Muscle layer of duodenum (tissue), 2 donors: Measurements from ENCODE around the gene MRPS23.

Experiments used
- H3K27ac ChIP-seq: one replicate; pipeline ENCODE4 v1.7.0; 2013; ENCODE audit warnings: mild to moderate bottlenecking, low read length
- H3K27me3 ChIP-seq: one replicate; pipeline ENCODE4 v1.7.0; 2013; ENCODE audit warnings: low read depth, mild to moderate bottlenecking, control low read depth, low read length
- H3K36me3 ChIP-seq, 2 donors: one replicate each; pipeline ENCODE4 v1.7.0; 2013; ENCODE audit warnings: low read length in 2 of 2, control low read depth in 1 of 2, mild to moderate bottlenecking in 1 of 2; ENCODE audit not compliant: insufficient read depth in 2 of 2, control insufficient read depth in 1 of 2
- H3K4me1 ChIP-seq, 2 donors: one replicate each; pipeline ENCODE4 v1.7.0; 2013; ENCODE audit warnings: low read length in 2 of 2, mild to moderate bottlenecking in 2 of 2, control low read depth in 1 of 2, moderate library complexity in 1 of 2; ENCODE audit not compliant: insufficient read depth in 2 of 2, control insufficient read depth in 1 of 2
- H3K4me3 ChIP-seq, 2 donors: one replicate each; pipeline ENCODE4 v1.7.0; 2013; ENCODE audit warnings: low read length in 2 of 2, low read depth in 1 of 2, mild to moderate bottlenecking in 1 of 2
- H3K9me3 ChIP-seq, 2 donors: one replicate each; pipeline ENCODE4 v1.7.0; 2013; ENCODE audit warnings: low read length in 2 of 2, control low read depth in 1 of 2, mild to moderate bottlenecking in 1 of 2; ENCODE audit not compliant: control insufficient read depth in 1 of 2
- donor health status: healthy.

Gene MRPS23

GRCh38 chr17:57832314-57833178 is 17.3 kb downstream of the MRPS23 start:
- peak overlapping the region; percentile 57 to 78 for H3K4me3 ChIP-seq
- H3K27me3 ChIP-seq = no peaks in the 10 kb centered on the region
- peak overlapping the region; percentile 74 for H3K27ac ChIP-seq
- no peaks in the 10 kb centered on the region for H3K9me3 ChIP-seq
- peaks cover 5% of the 10 kb centered on the region in 2 donors for H3K36me3 ChIP-seq
- H3K4me1 ChIP-seq = peaks cover 7 to 8% of the 10 kb centered on the region in 2 donors

GRCh38 chr17:57830880-57831279 is 19.0 kb downstream of the MRPS23 start:
- Histone ChIP-seq H3K36me3 (no peaks in the 10 kb centered on the region), H3K4me3 (no peak overlapping the region), H3K9me3 (no peaks in the 10 kb centered on the region), H3K27ac (no peak overlapping the region), H3K4me1 (peaks cover 7 to 8% of the 10 kb centered on the region in 2 donors), H3K27me3 (no peaks in the 10 kb centered on the region)

- Histone ChIP-seq H3K27ac (no peak overlapping the region), H3K4me3 (no peak overlapping the region), H3K36me3 (no peaks in the 10 kb centered on the region), H3K9me3 (no peaks in the 10 kb centered on the region), H3K27me3 (no peaks in the 10 kb centered on the region), H3K4me1 (no peaks in the 10 kb centered on the region)
These were observed 26.1 kb downstream of the MRPS23 start for GRCh38 chr17:57823469-57824401.

- H3K4me3 ChIP-seq = no peak overlapping the region
- H3K4me1 ChIP-seq = no peaks in the 10 kb centered on the region
- no peaks in the 10 kb centered on the region for H3K9me3 ChIP-seq
- no peaks in the 10 kb centered on the region for H3K36me3 ChIP-seq
- H3K27me3 ChIP-seq = no peaks in the 10 kb centered on the region
- H3K27ac ChIP-seq = no peak overlapping the region
These were observed 30.0 kb downstream of the MRPS23 start for GRCh38 chr17:57819867-57820266.

- Histone ChIP-seq H3K4me1 (no peaks in the 10 kb centered on the region), H3K27ac (no peak overlapping the region), H3K4me3 (no peak overlapping the region), H3K27me3 (no peaks in the 10 kb centered on the region), H3K36me3 (no peaks in the 10 kb centered on the region), H3K9me3 (no peaks in the 10 kb centered on the region)
These were observed 30.6 kb downstream of the MRPS23 start for GRCh38 chr17:57819285-57819684.

- Histone ChIP-seq H3K4me3 (no peak overlapping the region), H3K36me3 (no peaks in the 10 kb centered on the region), H3K4me1 (no peaks in the 10 kb centered on the region), H3K27me3 (no peaks in the 10 kb centered on the region), H3K9me3 (no peaks in the 10 kb centered on the region), H3K27ac (no peak overlapping the region)
These were observed 31.8 kb downstream of the MRPS23 start for GRCh38 chr17:57818066-57818465.

- Histone ChIP-seq H3K27me3 (no peaks in the 10 kb centered on the region), H3K27ac (no peak overlapping the region), H3K4me3 (no peak overlapping the region), H3K4me1 (no peaks in the 10 kb centered on the region), H3K36me3 (no peaks in the 10 kb centered on the region), H3K9me3 (no peaks in the 10 kb centered on the region)
These were observed 32.5 kb downstream of the MRPS23 start for GRCh38 chr17:57817299-57817698.

- Histone ChIP-seq H3K27me3 (no peaks in the 10 kb centered on the region), H3K9me3 (no peaks in the 10 kb centered on the region), H3K4me1 (peaks cover 0 to 16% of the 10 kb centered on the region in 2 donors), H3K36me3 (no peaks in the 10 kb centered on the region), H3K27ac (no peak overlapping the region), H3K4me3 (no peak overlapping the region)
These were observed 35.4 kb downstream of the MRPS23 start for GRCh38 chr17:57814421-57814820.

GRCh38 chr17:57811638-57812280 is 38.1 kb downstream of the MRPS23 start:
- H3K27me3 ChIP-seq = no peaks in the 10 kb centered on the region
- peaks cover 0 to 16% of the 10 kb centered on the region in 2 donors for H3K4me1 ChIP-seq
- no peak overlapping the region for H3K27ac ChIP-seq
- no peak overlapping the region for H3K4me3 ChIP-seq
- H3K9me3 ChIP-seq = no peaks in the 10 kb centered on the region
- H3K36me3 ChIP-seq = no peaks in the 10 kb centered on the region

- Histone ChIP-seq H3K27ac (no peak overlapping the region), H3K9me3 (no peaks in the 10 kb centered on the region), H3K36me3 (no peaks in the 10 kb centered on the region), H3K4me1 (peaks cover 0 to 16% of the 10 kb centered on the region in 2 donors), H3K27me3 (no peaks in the 10 kb centered on the region), H3K4me3 (peak overlapping the region; percentile 37 to 45)
These were observed 38.9 kb downstream of the MRPS23 start for GRCh38 chr17:57810721-57811637.
